ENCODE measurements around the gene FAM131C.
"Not testable (repeated sequence)": the region's sequence is repeated elsewhere in the genome, so short reads cannot be mapped to it uniquely, and the experiment has no call there.

Gene FAM131C

DNA sequence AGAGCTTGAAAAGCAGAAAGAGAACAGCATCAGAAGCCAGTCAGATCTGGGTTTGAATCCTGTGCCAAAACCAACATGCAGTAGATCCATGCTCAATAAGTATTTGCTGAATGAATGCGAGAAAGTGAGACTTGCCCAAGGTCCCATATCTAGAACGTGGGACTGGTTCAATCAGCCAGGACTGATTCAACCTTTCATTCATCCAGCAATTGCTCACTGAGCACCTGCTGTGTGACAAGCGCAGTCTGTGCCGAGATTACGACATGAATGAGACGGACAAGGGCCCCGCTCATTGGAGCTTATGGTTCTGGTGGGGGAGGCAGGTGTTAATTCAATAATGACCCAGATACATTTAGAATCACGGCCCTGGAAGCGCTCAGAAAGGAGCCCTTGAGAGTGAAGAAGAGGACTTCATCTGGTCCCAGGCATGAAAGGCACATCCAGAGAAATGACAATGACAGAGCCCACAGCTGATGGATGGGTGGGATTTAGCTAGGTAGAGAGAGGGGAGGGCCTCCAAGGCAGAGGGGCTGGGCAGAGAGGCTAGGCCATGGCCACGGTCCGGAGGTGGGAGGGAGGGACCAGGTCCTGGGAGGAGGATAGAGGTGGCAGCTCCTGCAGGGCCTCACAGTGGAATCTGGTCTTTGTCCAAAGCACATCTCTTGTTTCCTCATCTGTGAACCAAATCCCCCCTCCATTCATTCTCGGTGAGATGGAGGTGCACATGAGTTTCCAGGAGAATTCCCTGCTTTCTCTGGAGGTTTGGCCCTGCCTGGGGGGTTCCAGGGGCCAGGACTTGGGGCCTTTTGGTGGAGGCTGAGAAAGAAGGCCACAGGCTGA, 4.2 kb upstream of the FAM131C start:
- DNase-seq (ENCODE audit: low read depth in 2 of 2, low spot score in 1 of 2) = no peak

DNA sequence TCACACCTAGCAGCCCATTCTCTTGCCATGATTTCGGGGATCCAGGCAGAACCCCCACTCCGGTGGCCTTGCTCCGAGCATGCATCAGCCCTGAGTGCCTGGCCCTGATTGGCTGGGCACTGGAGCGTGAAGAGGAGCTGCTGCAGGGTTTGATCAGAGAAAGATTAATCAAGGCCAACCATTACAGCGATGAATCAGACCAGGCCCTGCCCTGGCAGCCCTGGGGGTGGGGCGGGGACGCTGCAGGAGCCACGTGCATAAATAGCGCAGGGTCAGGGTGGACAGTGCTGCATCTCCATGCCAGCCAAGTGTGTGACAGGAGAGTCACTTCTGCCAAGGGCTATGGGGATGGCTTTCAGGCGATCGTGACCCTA, 3.4 kb upstream of the FAM131C start:
- no peak for DNase-seq (ENCODE audit: low read depth in 2 of 2, low spot score in 1 of 2)

DNA sequence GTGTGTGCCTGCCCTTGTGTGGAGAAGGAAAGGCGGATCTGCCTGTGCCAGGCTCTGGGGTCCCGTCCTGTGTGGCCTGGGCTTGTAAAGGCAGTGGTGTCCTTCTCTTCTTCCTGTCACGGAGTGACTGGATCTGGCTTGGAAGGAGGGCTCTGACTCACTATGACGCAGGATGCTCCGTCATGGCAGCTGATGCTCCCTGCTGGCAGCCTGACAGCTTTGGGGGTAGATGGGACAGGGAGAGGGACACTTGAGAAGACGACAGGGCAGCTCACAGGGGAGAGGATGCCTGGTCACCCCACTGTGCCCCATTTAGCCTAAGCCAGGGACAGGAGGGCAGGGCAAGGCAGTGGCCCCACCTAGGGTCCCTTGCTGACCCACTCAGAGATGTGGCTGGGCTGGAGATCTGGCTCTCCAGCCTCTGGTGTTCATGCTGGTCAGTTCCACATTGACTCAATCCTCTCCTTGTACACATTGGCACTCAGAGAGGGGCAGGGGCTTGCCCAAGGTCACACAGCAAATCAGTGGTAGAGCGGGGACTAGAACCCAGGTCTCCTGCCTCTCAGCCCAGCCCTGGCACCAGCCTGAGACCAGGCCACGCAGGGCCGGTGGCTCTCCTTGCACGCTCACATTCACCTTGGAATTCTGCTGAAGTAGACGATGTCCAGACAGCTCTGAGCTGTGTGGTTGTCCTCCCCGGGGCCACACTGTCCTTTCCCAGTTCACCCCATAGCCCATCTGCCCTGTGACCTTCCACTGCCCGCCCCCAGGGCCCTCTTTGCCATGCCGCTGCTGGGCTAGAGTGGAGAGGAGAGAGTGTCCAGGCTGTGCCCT, 2.8 kb upstream of the FAM131C start:
- no peak for DNase-seq (ENCODE audit: low read depth in 2 of 2, low spot score in 1 of 2)

DNA sequence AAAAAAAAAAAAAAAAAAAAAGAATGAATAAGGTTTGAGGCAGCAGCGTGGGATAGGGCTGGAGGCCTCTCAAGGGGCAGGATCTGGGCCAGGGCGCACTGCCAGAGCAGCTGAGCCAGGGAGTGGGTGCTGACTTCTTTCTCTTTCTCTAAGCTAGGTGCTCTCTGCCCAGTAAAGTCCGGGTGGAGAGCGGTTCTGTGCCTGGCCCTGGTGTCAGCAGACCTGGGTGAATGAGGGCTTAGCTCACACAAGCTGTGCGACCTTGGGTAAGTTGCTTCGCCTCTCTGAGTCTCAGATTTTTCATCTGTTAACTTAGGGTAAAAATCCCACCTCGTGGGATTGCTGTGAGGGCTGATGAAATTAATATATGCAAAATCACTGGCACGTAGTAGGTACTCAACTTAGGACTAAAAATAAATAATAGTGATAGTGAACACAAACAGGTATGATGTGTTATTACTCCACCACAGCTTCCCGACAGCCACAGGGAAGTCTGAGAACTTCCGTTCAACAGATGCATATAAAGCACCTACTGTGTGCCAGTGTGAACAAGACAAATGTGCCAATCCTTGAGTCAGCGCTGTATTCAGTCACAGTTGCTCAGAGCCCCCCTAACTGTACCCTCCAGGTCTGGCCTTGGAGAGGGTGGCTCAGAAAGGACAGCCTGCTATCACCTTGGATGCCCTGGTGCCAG, 2.0 kb upstream of the FAM131C start:
- no peak for DNase-seq (ENCODE audit: low read depth in 2 of 2, low spot score in 1 of 2)

DNA sequence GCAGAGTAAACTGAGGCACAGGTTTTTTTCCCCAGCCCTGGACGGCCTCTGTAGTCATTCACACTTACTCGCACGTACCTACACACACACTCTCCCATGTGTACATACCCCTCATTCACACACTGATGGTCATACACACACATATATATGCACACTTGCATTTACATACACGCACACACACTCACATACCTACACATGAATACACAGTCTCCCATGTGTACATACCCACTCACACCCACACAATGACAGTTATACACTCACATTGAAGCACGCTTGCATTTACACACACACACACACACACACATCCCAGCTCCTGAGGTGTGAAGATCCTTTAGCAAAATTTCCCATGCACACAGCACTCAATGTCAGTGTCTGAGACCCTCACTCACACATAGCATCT, 766 bp upstream of the FAM131C start:
- no peak for DNase-seq (ENCODE audit: low read depth in 2 of 2, low spot score in 1 of 2)

DNA sequence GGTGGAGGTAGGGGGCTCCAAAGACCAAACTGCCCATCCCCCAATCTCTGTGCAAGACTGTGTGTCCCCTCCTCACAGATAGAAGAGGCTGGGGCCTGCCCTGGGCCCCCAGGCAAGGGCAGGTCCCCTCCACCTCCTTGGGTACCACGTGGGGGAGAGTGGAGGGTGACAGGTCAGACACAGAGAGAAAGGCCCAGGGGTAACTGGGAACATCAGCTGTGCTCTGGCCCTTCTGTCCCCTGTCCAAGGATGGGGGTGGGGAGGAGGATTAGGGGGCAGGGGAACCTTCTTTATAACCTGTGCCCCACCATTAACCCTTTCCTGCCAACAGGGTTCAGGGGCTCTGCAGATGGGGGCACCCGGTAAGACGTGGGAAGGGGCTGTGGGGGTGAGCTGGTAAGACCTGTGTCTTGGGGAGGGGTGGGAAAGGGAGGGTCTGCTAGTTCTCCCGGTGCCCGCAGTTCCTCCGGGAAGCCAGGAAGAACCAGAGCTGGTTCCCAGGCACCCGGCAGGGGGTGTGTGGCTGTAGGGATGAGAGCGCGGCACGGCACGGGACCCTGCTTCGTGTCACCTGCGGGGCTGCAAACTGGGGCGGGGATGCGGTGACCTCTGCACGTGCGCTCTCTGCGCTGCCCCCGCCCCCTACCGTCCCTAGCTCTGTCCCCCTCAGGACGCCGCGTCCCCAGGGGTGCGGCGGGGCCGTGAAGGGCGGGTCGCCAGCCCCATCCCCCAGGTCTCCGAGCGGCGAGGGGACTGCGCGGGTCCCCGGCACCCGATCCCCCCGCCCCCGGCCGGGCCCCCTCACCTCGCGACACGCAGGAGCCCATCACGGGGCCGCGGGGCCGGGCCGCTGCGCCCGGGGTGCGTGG, 601 bp downstream of the FAM131C start:
- DNase-seq (ENCODE audit: low read depth in 2 of 2, low spot score in 1 of 2) = no peak

DNA sequence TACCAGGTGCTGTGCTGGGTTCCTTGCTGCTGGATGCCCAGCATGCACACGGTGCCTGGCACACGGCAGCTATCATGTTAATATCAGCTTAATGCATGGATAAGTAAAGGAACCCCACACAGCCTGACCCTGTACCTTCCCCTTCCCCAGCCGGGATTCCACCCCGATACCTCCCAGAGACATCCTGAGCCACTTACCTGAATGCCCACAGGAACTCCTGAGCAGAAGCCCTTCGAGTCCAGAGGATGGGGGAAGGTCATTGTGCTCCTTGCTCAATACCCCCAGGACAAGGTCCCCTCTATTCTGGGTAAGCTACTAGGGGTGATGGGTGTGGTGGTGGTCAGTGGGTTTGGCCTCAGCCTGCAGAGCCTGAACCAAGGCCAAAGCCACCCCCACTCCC, 1.4 kb downstream of the FAM131C start:
- DNase-seq (ENCODE audit: low read depth in 2 of 2, low spot score in 1 of 2) = no peak

DNA sequence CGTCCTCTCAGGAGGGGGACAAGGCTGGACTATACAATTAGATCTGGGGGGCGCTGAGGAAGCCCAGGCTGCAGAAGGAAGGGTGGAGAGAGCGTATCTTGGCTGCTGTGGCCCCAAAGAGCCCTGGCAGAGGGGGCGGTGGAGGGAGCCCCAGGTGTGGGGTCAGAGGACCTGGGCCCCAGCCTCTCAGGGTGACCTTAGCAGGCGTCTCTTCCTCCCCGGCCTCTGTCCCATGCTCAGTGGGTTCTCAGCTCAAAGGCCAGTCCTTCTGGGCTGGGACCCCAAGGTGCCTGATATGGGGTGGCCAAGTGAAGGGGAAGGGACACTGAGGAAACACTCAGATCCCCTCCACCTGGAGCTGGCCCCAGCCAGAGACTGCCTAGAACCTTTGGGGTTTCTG, 1.8 kb downstream of the FAM131C start:
- DNase-seq (ENCODE audit: low read depth in 2 of 2, low spot score in 1 of 2) = no peak

DNA sequence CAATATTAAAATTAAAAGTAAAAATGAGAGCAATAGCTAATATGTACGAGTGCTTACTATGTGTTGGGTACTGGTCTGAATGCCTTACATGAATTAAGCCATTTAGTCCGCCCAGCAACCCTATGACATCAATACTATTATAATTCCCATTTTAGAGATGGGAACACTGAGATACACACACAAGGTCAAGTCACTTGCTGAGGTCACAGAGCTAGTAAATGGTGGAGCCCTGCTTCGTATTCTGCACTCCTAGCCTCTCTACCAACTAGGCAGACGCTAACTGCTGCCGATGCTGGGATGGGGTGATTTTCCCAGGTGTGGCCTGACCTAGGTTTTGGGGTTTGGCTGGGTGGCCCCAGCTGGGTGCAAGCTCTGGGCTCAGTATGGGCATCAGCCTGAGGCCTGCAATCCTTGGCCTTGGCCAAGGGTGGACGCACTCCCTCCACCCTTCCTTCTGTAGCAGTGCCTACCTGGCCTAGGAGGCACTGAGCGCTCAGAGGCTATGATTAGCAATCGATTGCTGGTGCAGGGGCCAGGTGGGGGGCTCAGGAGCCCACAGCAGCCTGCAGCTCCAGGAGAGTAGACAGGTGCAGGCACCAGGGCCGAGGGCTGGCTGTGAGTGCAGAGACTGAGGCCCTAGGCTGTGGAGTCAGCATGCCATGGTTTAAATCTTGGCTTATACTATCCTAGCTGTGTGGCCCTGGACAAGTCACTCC, 2.7 kb downstream of the FAM131C start:
- no peak for DNase-seq (ENCODE audit: low read depth in 2 of 2, low spot score in 1 of 2)

DNA sequence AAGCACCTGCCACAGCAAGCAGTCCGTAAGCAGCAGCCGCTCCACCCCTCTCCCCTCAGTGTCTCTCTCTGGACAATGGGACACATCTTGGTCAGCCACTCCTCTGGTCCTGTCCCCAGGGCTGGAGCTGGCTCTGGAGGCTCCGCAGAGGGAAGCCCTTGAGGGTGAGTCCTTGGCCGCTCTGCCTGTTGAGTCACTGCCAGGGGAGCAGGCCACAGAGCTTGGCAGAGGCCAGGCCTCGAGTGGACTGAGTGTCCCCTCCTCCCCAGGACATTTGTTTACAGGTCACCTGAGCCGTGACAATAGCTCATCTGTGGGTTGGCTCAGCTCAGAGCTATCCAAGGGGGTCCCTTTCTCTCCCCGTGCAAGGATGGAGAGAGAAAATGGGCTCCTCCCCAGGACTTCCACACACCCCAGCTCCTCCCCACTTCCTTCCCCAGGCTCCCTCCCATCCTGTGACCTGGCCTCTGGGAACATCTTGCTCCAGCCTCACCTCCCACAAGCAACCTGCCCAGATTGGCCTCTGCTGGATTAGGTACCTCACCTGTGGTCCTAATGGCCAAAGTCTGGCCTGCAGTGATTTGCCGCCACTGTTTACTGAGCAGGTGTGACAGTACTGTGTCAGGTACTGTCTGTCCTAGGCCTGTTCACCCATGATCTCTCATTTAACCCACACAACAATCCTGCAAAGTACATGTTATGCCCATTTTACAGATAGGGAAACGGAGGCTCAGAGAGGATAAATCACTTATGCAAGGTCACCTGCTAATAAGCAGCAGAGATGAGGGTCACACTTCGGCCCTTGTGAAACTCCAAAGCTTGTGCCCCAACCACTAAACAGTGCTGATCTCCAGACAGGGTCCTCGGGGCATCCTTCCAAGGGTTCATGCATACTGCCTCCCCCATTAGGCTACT, 4.8 kb downstream of the FAM131C start:
- DNase-seq (ENCODE audit: low read depth in 2 of 2, low spot score in 1 of 2) = no peak

DNA sequence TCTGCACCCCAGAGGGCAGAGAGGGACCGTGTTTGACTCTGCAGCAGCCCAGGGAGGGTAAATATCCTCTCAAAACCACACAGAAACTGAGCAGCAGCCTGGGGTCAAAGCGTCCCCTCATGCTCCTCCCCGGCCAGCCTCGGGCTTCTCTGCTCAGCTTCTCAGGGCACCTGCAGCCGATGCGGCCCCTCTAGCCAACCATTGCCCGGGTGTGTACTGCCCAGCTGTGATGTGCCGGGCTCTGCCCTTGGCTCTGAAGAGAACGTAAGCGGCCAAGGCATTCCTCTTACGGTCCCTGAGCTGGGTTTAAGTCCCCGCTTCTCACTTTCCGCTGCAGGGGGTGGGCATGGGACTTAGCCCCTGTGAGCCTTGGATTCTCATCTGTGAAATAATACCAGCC, 5.5 kb downstream of the FAM131C start:
- no peak for DNase-seq (ENCODE audit: low read depth in 2 of 2, low spot score in 1 of 2)

DNA sequence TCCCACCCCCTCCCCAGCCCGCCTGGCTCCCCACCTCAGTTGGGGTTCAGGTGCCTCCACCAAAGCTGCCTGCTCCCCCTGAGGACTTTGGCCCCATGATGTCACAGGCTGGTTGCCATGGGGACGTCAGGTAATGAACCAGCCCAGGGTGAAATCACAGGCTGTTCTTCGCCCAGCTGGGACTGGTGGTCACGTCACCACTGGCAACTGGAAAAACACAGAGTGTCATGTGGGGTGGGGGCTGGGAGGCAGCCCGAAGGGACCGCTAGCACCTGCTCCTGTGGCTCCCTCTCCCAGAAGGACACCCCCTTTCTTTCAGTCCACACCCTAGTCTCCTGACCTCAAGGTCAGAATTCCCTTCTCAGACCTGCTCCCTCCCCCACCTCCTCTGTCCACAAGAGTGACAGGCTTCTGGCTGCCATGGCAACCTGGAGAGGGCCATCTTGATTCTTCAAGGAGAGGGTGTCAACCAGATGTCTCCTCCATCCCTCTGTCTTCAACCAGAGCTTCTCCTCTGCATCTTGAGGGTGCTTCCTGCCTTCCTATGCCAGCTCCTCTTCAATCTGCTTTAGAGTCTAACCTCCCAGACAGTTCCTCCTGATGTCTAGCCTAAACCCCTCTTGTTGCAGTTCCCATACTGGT, 6.2 kb downstream of the FAM131C start:
- no peak for DNase-seq (ENCODE audit: low read depth in 2 of 2, low spot score in 1 of 2)

DNA sequence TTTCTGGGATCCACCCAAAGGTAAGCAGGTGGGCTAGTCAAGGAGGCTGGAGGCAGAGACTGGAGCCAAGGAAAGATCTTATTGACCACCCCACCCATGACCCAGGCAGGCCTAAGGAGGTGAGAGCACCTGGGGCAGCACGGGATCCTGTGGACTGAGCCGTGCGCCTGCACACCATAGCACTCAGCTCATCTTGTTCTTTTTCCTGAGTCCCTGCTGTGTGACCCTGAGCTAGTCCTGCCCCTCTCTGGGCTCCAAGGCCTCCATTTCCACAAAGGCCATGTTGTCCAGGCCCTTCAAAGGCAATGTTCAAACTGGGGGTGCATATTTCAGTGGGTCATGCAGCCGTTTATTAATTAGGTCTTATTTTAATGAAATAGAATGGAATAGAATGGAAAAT, 7.2 kb downstream of the FAM131C start:
- no peak for DNase-seq (ENCODE audit: low read depth in 2 of 2, low spot score in 1 of 2)

DNA sequence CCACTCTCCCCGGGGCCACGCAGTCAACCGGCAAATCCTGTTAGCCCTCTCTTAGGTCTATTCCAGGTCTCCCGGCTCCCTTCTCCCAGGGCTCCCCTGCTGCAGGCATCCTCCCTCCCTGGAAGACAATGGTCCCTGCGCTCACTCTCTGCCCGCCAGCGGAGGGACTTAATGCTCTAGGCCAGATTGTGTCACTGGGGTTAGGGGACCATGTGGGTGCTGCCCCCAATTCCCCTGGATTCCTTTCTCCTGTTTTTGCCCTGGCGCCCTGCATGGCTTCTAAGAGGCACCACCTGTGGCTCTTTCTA, 8.2 kb downstream of the FAM131C start:
- DNase-seq (ENCODE audit: low read depth in 2 of 2, low spot score in 1 of 2) = no peak

DNA sequence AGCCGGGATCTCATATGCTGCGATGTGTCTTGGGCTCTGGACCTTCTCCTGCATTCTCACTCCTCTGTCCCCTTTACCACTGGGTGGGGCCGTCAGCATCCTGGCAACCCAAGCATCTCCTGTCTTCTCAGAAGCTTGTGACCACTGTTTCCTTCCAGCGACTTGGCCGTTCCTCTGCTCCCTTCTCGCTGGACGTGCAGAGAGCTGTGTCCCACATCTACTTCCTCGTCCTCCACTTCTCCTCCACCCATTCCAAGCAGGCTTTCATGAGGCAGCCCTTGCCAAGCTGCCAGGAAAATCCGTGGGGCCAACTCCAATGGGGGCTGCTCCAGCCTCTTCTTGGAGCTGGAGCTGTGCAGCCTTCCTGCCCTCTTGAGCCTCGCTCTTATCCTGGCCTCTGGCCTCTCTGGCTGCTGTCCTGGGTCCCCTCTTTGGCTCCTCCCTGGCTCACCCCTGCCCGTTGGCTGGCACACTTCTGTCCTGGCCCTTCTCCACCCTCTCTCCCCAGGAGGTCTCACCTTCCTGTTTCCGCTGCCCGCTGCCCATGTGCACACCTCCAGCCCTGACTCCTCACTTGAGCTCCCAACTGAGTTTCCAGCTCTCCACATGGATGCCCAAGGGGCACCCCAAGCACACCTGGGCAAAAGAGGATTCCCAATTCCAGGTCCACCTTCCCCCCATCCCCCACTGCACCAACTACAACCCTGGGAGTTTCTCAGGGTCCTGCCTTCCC, 8.7 kb downstream of the FAM131C start:
- no peak for DNase-seq (ENCODE audit: low read depth in 2 of 2, low spot score in 1 of 2)

DNA sequence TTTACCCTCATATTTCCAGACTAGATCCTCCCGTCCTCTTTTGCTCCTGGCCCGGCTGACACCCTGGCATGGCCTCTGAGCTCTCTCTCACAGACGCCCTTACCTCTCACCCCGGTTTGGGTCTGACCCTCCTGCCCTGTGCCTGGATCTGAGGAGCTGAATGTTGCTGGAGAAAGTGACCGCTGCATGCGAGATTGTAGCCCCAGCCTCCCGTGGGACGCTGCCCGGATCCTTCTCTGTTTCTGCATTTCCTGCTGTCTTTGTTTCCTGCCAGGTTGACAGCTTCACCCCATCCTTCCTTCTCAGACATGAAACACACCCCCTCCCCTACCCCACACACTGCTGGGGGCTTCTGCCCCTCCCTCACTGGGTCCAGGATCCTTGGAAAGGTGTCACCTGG, 9.5 kb downstream of the FAM131C start:
- no peak for DNase-seq (ENCODE audit: low read depth in 2 of 2, low spot score in 1 of 2)

DNA sequence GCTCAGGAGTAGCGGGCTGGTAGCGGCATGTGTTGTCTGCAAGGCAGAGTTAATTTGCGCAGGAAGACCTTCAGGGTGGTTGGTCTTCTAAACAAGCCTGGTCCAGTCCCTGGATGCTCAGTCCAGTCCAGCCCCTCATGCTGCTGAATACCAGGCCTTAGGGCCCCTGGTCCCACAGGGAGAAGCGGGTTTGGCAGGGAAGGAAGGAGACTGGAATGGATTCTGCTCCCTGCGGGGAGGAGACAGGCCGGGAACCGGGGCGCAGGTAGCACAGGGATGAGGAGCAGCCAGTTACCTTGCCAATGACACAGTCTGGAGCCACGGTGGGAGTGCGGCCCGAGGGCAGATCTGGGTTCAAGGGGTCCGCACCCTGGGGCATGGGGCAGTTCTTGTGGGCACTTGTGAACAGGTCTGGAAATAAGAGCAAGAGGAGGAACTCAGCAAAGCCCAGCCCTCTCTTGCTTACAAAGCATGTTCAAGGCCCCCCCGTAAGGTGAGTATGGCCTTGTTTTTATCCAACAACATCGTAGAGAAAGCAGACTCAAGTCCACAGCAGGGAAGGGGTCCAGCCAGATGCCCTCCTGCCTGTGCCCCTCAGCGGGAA, 10.1 kb downstream of the FAM131C start:
- no peak for DNase-seq (ENCODE audit: low read depth in 2 of 2, low spot score in 1 of 2)

DNA sequence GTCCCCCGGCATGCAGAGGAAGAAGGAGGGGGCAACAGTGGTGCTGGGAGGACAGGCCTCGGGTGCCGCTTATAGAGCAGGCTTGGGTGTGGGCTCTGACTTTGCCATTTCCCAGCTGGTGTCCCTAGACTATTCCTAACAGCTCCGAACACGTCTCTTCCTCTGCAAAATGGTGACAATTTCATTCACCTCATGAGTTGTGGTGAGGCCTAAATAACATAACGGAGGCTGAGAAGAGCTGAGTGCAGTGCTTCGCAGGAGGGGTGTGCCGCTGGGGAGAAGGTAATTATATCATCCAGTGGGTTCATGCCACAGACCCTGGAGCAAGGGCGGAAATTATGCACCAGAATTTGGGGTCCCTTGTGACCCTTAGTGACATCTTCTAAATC, 10.8 kb downstream of the FAM131C start:
- DNase-seq (ENCODE audit: low read depth in 2 of 2, low spot score in 1 of 2) = not testable (repeated sequence)
